Endothelial cell (in vitro differentiated cells): Measurements from ENCODE around the gene TRPV3. TPM values are rescaled to one million over a fixed set of nuclear protein-coding genes. Genes with fewer than 3 reads are reported as not detected.

Source experiments
- DNase-seq: peaks from one replicate; pipeline ENCODE4 v3.0.0; 2021; ENCODE audit warnings: low spot score
- H3K27ac Mint-ChIP-seq: one replicate; pipeline ENCODE4 v1.8.0; 2021; ENCODE audit warnings: mixed read lengths, inconsistent platforms; ENCODE audit not compliant: unreplicated experiment
- H3K27me3 Mint-ChIP-seq: one replicate; pipeline ENCODE4 v1.8.0; 2021; ENCODE audit warnings: mild to moderate bottlenecking, moderate library complexity, mixed read lengths, inconsistent platforms; ENCODE audit not compliant: unreplicated experiment
- H3K36me3 Mint-ChIP-seq: one replicate; pipeline ENCODE4 v1.8.0; 2021; ENCODE audit warnings: mild to moderate bottlenecking, low read depth, mixed read lengths, inconsistent platforms; ENCODE audit not compliant: unreplicated experiment
- H3K4me1 Mint-ChIP-seq: one replicate; pipeline ENCODE4 v1.8.0; 2021; ENCODE audit warnings: mild to moderate bottlenecking, mixed read lengths, inconsistent platforms; ENCODE audit not compliant: unreplicated experiment
- H3K4me3 Mint-ChIP-seq: one replicate; pipeline ENCODE4 v1.8.0; 2021; ENCODE audit warnings: mild to moderate bottlenecking, mixed read lengths, inconsistent platforms; ENCODE audit not compliant: unreplicated experiment
- H3K9me3 Mint-ChIP-seq: one replicate; pipeline ENCODE4 v1.8.0; 2021; ENCODE audit warnings: mixed read lengths, inconsistent platforms; ENCODE audit not compliant: unreplicated experiment
- CTCF ChIP-seq: fragments of 200-600 bp; sonication (generic); IDR thresholded peaks from one replicate; pipeline ENCODE4 v1.5.0; 2021; ENCODE audit warnings: antibody characterized with exemption; ENCODE audit not compliant: unreplicated experiment
- total RNA-seq: library from RNA; stranded (reverse); fragmentation: NEBNext Ultra II Directional; extraction: Animal tissue kit (Norgen Biotek cat#: 25700); gene quantifications from one replicate; pipeline ENCODE4 v1.2.1, GENCODE V29; 2021; ENCODE audit not compliant: unreplicated experiment

TRPV3 gene
- total RNA-seq, 1 donor from 2014 or later, result not detected

- peak; percentile 69 for DNase-seq
- Mint-ChIP-seq H3K27ac (no peak overlapping the region), H3K27me3 (peaks cover 10% of the 10 kb centered on the region), H3K36me3 (peaks cover 6% of the 10 kb centered on the region), H3K4me1 (peaks cover 5% of the 10 kb centered on the region), H3K4me3 (no peak overlapping the region), H3K9me3 (no peaks in the 10 kb centered on the region)
- peak; percentile 38 for TF ChIP-seq CTCF
Measured at GRCh38 chr17:3535253-3535995, 22.2 kb downstream of the TRPV3 start.

GRCh38 chr17:3534881-3535252, 22.7 kb downstream of the TRPV3 start:
- no peak for TF ChIP-seq CTCF
- H3K4me3 Mint-ChIP-seq, result no peak overlapping the region
- peaks cover 4% of the 10 kb centered on the region for H3K36me3 Mint-ChIP-seq
- no peaks in the 10 kb centered on the region for H3K9me3 Mint-ChIP-seq
- no peaks in the 10 kb centered on the region for H3K4me1 Mint-ChIP-seq
- no peak for DNase-seq
- no peak overlapping the region for H3K27ac Mint-ChIP-seq
- H3K27me3 Mint-ChIP-seq, result peaks cover 10% of the 10 kb centered on the region

GRCh38 chr17:3533752-3534151, 23.9 kb downstream of the TRPV3 start:
- TF ChIP-seq CTCF, result no peak
- peaks cover 4% of the 10 kb centered on the region for H3K36me3 Mint-ChIP-seq
- H3K4me1 Mint-ChIP-seq, result no peaks in the 10 kb centered on the region
- H3K4me3 Mint-ChIP-seq, result no peak overlapping the region
- H3K27me3 Mint-ChIP-seq, result peaks cover 10% of the 10 kb centered on the region
- no peak for DNase-seq
- no peak overlapping the region for H3K27ac Mint-ChIP-seq
- no peaks in the 10 kb centered on the region for H3K9me3 Mint-ChIP-seq

GRCh38 chr17:3532859-3533142, 24.8 kb downstream of the TRPV3 start:
- H3K4me3 Mint-ChIP-seq, result no peak overlapping the region
- DNase-seq, result no peak
- peaks cover 4% of the 10 kb centered on the region for H3K36me3 Mint-ChIP-seq
- H3K4me1 Mint-ChIP-seq, result no peaks in the 10 kb centered on the region
- no peak for TF ChIP-seq CTCF
- H3K27ac Mint-ChIP-seq, result no peak overlapping the region
- H3K27me3 Mint-ChIP-seq, result peaks cover 10% of the 10 kb centered on the region
- H3K9me3 Mint-ChIP-seq, result no peaks in the 10 kb centered on the region

- Mint-ChIP-seq H3K27me3 (peaks cover 10% of the 10 kb centered on the region), H3K4me1 (no peaks in the 10 kb centered on the region), H3K36me3 (peaks cover 7% of the 10 kb centered on the region), H3K4me3 (no peak overlapping the region), H3K9me3 (no peaks in the 10 kb centered on the region), H3K27ac (no peak overlapping the region)
- DNase-seq, result no peak
- TF ChIP-seq CTCF, result no peak
Measured at GRCh38 chr17:3532106-3532858, 25.3 kb downstream of the TRPV3 start.
